HepG2 (cell line): Measurements from ENCODE around the gene FGA. TPM values are rescaled to one million over a fixed set of nuclear protein-coding genes. Genes with fewer than 3 reads are reported as not detected.

ENCODE experiments used
- ARID4A ChIP-seq: sonication (generic); formaldehyde crosslinking; IDR thresholded peaks from 2 replicates; pipeline ENCODE4 v1.5.0; 2020; ENCODE audit warnings: mild to moderate bottlenecking, missing genetic modification reagents, borderline replicate concordance
- BORCS8-MEF2B ChIP-seq: sonication (generic); formaldehyde crosslinking; IDR thresholded peaks from 2 replicates; pipeline ENCODE4 v1.8.0; 2022; ENCODE audit warnings: mild to moderate bottlenecking, missing genetic modification reagents
- DNMT3B ChIP-seq: conservative IDR thresholded peaks from 2 replicates; pipeline ENCODE4 v1.6.1; 2016; ENCODE audit warnings: missing biosample characterization, control low read depth
- HMGXB4 ChIP-seq, 2 experiments: sonication (generic) in 1 of 2; formaldehyde crosslinking in 1 of 2; IDR thresholded peaks; 2 replicates each; pipeline versions ENCODE4 v1.4.0 to v1.6.1; 2018 to 2020; ENCODE audit warnings: missing genetic modification reagents in 2 of 2, borderline replicate concordance in 1 of 2, low read depth in 1 of 2, mild to moderate bottlenecking in 1 of 2, missing biosample characterization in 1 of 2
- KDM3A ChIP-seq: IDR thresholded peaks from 2 replicates; pipeline ENCODE4 v1.6.1; 2018; ENCODE audit warnings: low read depth, missing compliant biosample characterization
- PRPF4 ChIP-seq: fragments of 200-400 bp; formaldehyde crosslinking; IDR thresholded peaks from 2 replicates; pipeline ENCODE4 v1.6.1; 2016; ENCODE audit warnings: low read length, low read depth; ENCODE audit not compliant: poor library complexity, severe bottlenecking
- RERE ChIP-seq: IDR thresholded peaks from 2 replicates; pipeline ENCODE4 v1.6.1; 2016; ENCODE audit warnings: low read depth, missing genetic modification reagents, missing compliant biosample characterization
- SALL1 ChIP-seq: sonication (generic); formaldehyde crosslinking; IDR thresholded peaks from 2 replicates; pipeline ENCODE4 v1.8.0; 2022; ENCODE audit warnings: mild to moderate bottlenecking, missing genetic modification reagents
- SIN3A ChIP-seq: IDR thresholded peaks from 2 replicates; pipeline ENCODE4 v1.6.1; 2011; ENCODE audit warnings: low read depth, mild to moderate bottlenecking, control low read depth, low read length, borderline replicate concordance
- ZBTB34 ChIP-seq: sonication (generic); formaldehyde crosslinking; IDR thresholded peaks from 2 replicates; pipeline ENCODE4 v1.8.0; 2022; ENCODE audit warnings: mild to moderate bottlenecking, missing genetic modification reagents
- ZBTB7A ChIP-seq: sonication (generic); formaldehyde crosslinking; IDR thresholded peaks from 2 replicates; pipeline ENCODE4 v1.8.0; 2022; ENCODE audit warnings: mild to moderate bottlenecking, missing genetic modification reagents
- ZNF576 ChIP-seq: sonication (generic); formaldehyde crosslinking; IDR thresholded peaks from 2 replicates; pipeline ENCODE4 v1.4.0; 2020; ENCODE audit warnings: mild to moderate bottlenecking, missing genetic modification reagents
- ZNF616 ChIP-seq: sonication (generic); formaldehyde crosslinking; IDR thresholded peaks from 2 replicates; pipeline ENCODE4 v1.5.0; 2020; ENCODE audit warnings: low read depth, mild to moderate bottlenecking, missing genetic modification reagents
- ZSCAN9 ChIP-seq: IDR thresholded peaks from 2 replicates; pipeline ENCODE4 v1.6.1; 2016; ENCODE audit warnings: borderline replicate concordance
- polyA plus RNA-seq, 8 experiments: library from polyadenylated mRNA; depleted of rRNA in 3 of 8; stranded (reverse) in 7 of 8; unstranded in 1 of 8; fragments of >200 nt; fragmentation: Illumina TruSeq in 4 of 8; extraction: Trizol in 4 of 8; gene quantifications; 2 replicates each; pipeline versions ENCODE4 v1.2.1 to v1.2.3, GENCODE V29; 2011 to 2016; ENCODE audit warnings: low read depth in 4 of 8, missing spikeins in 1 of 8, mixed read lengths in 1 of 8; ENCODE audit not compliant: insufficient read depth in 1 of 8
- total RNA-seq, 5 experiments: library from RNA; depleted of rRNA; stranded (reverse); fragments of >200 nt; fragmentation: Illumina TruSeq; extraction: Trizol; gene quantifications; 2 replicates each; pipeline ENCODE4 v1.2.3, GENCODE V29; 2016; ENCODE audit warnings: low read depth in 1 of 5

Gene FGA
- total and polyA plus RNA-seq, 2 of the 13 experiments (the other 11 are each of a cell fraction or from before 2014, with no cell fraction given): 640 to 1,523 TPM

- TF ChIP-seq RERE (no peak), ZSCAN9 (CRISPR knock-in tag) (no peak), SALL1 (CRISPR knock-in tag) (peak; percentile 41; the same call in 1 of the 2 replicates), ZNF616 (CRISPR knock-in tag) (no peak), HMGXB4 (CRISPR knock-in tag; IDR thresholded peaks at IDR 0.05; ENCODE audit: borderline replicate concordance in 1 of 2, low read depth in 1 of 2) (peak in 1 of 2 experiments; percentile 59; a peak in 1 of 4 replicates), ZNF576 (CRISPR knock-in tag) (no peak), KDM3A (CRISPR knock-in tag) (no peak), DNMT3B (CRISPR knock-in tag) (0 out of 2 replicates have a peak, but pooled peaks have one; percentile 35), PRPF4 (no peak), SIN3A (no peak), ARID4A (no peak), BORCS8-MEF2B (CRISPR knock-in tag) (peak; percentile 47; the same call in 1 of the 2 replicates), ZBTB34 (CRISPR knock-in tag) (peak; percentile 36; the same call in 1 of the 2 replicates), ZBTB7A (CRISPR knock-in tag) (no peak)
These were observed 995 bp downstream of the FGA start (continued) for GRCh38 chr4:154589296-154590197.
